ENCODE results near the gene NBAS. TPM values are rescaled to one million over a fixed set of nuclear protein-coding genes. Genes with fewer than 3 reads are reported as not detected.

NBAS gene
- total and polyA plus RNA-seq, 2 of the 4 experiments (the other 2 are of a cell fraction) = 22.3 to 105 TPM

DNA sequence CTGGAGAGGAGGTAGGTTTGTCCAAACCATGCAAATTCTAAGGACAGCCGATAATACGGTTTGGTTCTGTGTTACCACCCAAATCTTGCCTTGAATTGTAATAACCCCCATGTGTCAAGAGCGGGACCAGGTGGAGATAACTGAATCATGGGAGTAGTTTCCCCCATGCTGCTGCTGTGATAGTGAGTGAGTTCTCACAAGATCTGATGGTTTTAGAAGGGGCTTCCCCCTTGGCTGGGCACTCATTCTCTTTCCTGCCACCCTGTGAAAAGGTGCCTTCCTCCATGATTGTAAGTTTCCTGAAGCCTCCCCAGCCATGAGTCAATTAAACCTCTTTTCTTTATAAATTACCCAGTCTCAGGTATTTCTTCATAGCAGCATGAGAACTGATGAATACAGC is 295.2 kb downstream of the NBAS start:
- ATAC-seq (ENCODE audit: low read depth) = no peak
- H3K4me1 ChIP-seq (ENCODE audit: control insufficient read depth, insufficient read depth, low read length) = no peaks in the 10 kb centered on the region
- intact Hi-C loops (cut with micrococcal nuclease) (no loop called here), dilution Hi-C loops (cut with HindIII; ENCODE audit: low sequenced_read_pairs, unreplicated experiment) (no loop called here), in situ Hi-C loops (cut with MboI; ENCODE audit: low sequenced_read_pairs) (no loop called here)
- H2BK120ac ChIP-seq (ENCODE audit: low read depth, low read length) = no peak overlapping the region
- no peaks in the 10 kb centered on the region for H3K27me3 ChIP-seq (ENCODE audit: control insufficient read depth, insufficient read depth, low read length)
- no peaks in the 10 kb centered on the region for H4K20me1 ChIP-seq (ENCODE audit: insufficient read depth, low read length)
- peaks cover 0 to 3% of the 10 kb centered on the region in 2 experiments; a peak in 2 of 4 replicates for H3K79me1 ChIP-seq (ENCODE audit: low read depth in 1 of 2, low read length in 2 of 2)
- no peak overlapping the region for H2BK20ac ChIP-seq (ENCODE audit: low read depth, low read length)
- CTCF ChIA-PET = no interaction called here
- WGBS, 2 experiments (ENCODE audit: extremely low coverage in 2 of 2, insufficient read length in 1 of 2) = no CpG with 5 or more reads among the region's 3 CpGs
- no peak overlapping the region for H3K27ac ChIP-seq (ENCODE audit: insufficient read depth, low read length)
- no peak overlapping the region for H2BK15ac ChIP-seq (ENCODE audit: low read depth, low read length)
- H4K8ac ChIP-seq (ENCODE audit: low read depth in 2 of 2, low read length in 2 of 2) = no peak overlapping the region
- no peak overlapping the region for H2AK9ac ChIP-seq (replicated peaks; ENCODE audit: low read depth, low read length, poor library complexity)
- no peak overlapping the region for H4K5ac ChIP-seq (ENCODE audit: low read depth, low read length)
- H3K4ac ChIP-seq (ENCODE audit: low read depth, low read length) = no peak overlapping the region
- no TSS peak for BruUV-seq (replicated peaks)
- H2AK5ac ChIP-seq (ENCODE audit: low read depth, low read length) = no peak overlapping the region
- H4K91ac ChIP-seq (ENCODE audit: insufficient read depth, low read depth, low read length) = no peak overlapping the region
- no peak overlapping the region for H3K23ac ChIP-seq (ENCODE audit: low read depth, low read length)
- no peak overlapping the region for H2BK5ac ChIP-seq (ENCODE audit: low read depth, low read length, poor library complexity, severe bottlenecking)
- DNase-seq = no peak
- no peak overlapping the region for H3K9ac ChIP-seq (ENCODE audit: low read depth, low read length)
- no peak for TF ChIP-seq SMC3 (IDR thresholded peaks at IDR 0.05; ENCODE audit: low read depth, low read length)
- TF ChIP-seq RAD21 (IDR thresholded peaks at IDR 0.05; ENCODE audit: low read length) = no peak
- TF ChIP-seq CTCF (conservative IDR thresholded peaks at IDR 0.05; ENCODE audit: low read depth, low read length) = no peak
- H2AFZ ChIP-seq (replicated peaks; ENCODE audit: low read length, poor library complexity) = no peak overlapping the region
- H3K36me3 ChIP-seq (ENCODE audit: control insufficient read depth, insufficient read depth, low read length) = 0 out of 2 replicates have a peak, but pooled peaks cover 2% of the 10 kb centered on the region
- no peak overlapping the region for H3K56ac ChIP-seq (ENCODE audit: extremely low read depth, insufficient read depth, low read length)
- no peak overlapping the region for H3K4me3 ChIP-seq (ENCODE audit: insufficient read depth, low read depth, low read length)
- H3K9me1 ChIP-seq (ENCODE audit: insufficient read depth, low read length) = no peaks in the 10 kb centered on the region; the same call in 1 of the 2 replicates
- no peak overlapping the region for H3K4me2 ChIP-seq (ENCODE audit: low read depth, low read length)
- H3K9me3 ChIP-seq (ENCODE audit: control insufficient read depth, insufficient read depth, low read length) = no peaks in the 10 kb centered on the region
- no peak overlapping the region for H3K18ac ChIP-seq (ENCODE audit: low read depth, low read length)
- POLR2A ChIA-PET (ENCODE audit: unreplicated experiment) = no interaction called here
- H3K14ac ChIP-seq (replicated peaks; ENCODE audit: low read depth, low read length) = no peak overlapping the region

Measured in IMR-90 (cell line).